Fibroblast of the aortic adventitia (primary cell): ENCODE data around the gene DDIT3. TPM values are rescaled to one million over a fixed set of nuclear protein-coding genes. Genes with fewer than 3 reads are reported as not detected.

Experiments
- DNase-seq: peaks from one replicate; pipeline ENCODE4 v3.0.0-alpha.2; 2010; ENCODE audit warnings: low read depth
- H3K4me3 ChIP-seq: 2 replicates; pipeline ENCODE4 v1.5.1; 2011; ENCODE audit warnings: low read depth, mild to moderate bottlenecking, control low read depth, low read length, moderate library complexity
- CTCF ChIP-seq: IDR thresholded peaks from 2 replicates; pipeline ENCODE4 v1.5.1; 2011; ENCODE audit warnings: mild to moderate bottlenecking, low read length, control low read depth, inconsistent platforms; ENCODE audit not compliant: insufficient read depth
- total RNA-seq: library from RNA; depleted of rRNA; stranded (reverse); fragments of >200 nt; gene quantifications from 2 replicates; pipeline ENCODE4 v1.2.3, GENCODE V29; 2012; ENCODE audit warnings: low replicate concordance

Gene DDIT3
- total RNA-seq, 1 donor = 37.7 TPM

DNA sequence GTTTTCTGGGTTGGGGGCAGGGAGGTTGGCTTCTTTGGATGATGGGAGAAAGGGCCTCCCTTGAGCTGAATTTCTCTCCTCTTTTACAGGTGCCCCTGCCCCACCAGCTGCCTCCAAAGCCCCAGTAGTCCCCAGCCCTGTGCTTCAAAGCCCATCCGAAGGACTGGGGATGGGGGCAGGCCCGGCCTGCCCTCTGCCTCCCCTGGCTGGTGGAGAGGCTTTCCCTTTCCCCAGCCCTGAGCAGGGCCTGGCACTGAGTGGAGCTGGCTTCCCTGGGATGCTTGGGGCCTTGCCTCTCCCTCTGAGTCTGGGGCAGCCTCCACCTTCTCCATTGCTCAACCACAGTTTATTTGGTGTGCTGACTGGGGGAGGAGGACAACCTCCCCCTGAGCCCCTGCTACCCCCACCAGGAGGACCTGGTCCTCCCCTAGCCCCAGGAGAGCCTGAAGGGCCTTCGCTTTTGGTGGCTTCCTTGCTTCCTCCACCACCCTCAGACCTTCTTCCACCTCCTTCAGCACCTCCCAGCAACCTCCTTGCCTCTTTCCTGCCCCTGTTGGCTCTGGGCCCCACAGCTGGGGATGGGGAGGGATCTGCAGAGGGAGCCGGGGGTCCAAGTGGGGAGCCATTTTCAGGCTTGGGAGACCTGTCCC lies 6.3 kb upstream of the DDIT3 start:
- H3K4me3 ChIP-seq = no peak overlapping the region
- TF ChIP-seq CTCF = no peak
- DNase-seq = no peak

- H3K4me3 ChIP-seq = no peak overlapping the region
- DNase-seq = no peak
- TF ChIP-seq CTCF = no peak
These were observed 5.5 kb upstream of the DDIT3 start for GRCh38 chr12:57525615-57526383.

DNA sequence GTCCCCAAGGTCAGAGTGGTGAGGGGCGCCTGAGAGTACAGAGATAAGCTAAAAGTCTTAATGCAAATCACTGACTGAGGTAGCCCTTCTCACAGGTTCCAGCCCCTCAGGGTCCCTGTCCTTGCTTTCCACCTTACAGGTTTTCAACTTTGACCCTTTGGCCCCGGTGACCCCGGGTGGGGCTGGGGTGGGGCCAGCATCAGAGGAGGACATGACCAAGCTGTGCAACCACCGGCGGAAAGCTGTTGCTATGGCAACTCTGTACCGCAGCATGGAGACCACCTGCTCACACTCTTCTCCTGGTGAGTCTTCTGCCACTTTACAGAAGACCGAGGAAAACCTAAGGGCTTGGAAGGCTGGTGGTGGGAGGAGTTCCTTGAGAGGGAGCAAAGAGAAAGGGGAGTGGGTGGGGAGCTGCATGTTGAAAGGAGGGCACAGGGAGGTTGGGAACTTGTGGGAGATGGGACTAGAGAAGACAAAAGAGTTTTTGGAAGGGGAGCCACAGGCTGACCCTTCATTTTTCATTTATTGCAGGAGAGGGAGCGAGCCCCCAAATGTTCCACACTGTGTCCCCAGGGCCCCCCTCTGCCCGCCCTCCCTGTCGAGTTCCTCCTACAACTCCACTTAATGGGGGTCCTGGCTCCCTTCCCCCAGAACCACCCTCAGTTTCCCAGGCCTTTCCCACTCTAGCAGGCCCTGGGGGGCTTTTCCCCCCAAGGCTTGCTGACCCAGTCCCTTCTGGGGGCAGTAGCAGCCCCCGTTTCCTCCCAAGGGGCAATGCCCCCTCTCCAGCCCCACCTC lies 4.7 kb upstream of the DDIT3 start:
- DNase-seq = no peak
- TF ChIP-seq CTCF = no peak
- peak overlapping the region; percentile 86 for H3K4me3 ChIP-seq

- H3K4me3 ChIP-seq = peak overlapping the region; percentile 86
- peak; percentile 32 for DNase-seq
- TF ChIP-seq CTCF = no peak
These were observed 3.6 kb upstream of the DDIT3 start for GRCh38 chr12:57523706-57524614.

GRCh38 chr12:57522887-57523705 lies 2.8 kb upstream of the DDIT3 start:
- TF ChIP-seq CTCF = no peak
- peak; percentile 58 for DNase-seq
- peak overlapping the region; percentile 86 for H3K4me3 ChIP-seq
